Measurements from ENCODE around the gene CCDC85B.

CCDC85B gene

GRCh38 chr11:65869643-65870306 is 20.7 kb upstream of the CCDC85B start:
- no peak for DNase-seq (ENCODE audit: low read depth)

- no peak for DNase-seq (ENCODE audit: low read depth)
Observed at GRCh38 chr11:65870307-65870658, 20.2 kb upstream of the CCDC85B start.

GRCh38 chr11:65870706-65871681 is 19.5 kb upstream of the CCDC85B start:
- DNase-seq (ENCODE audit: low read depth) = no peak

GRCh38 chr11:65871811-65872548 is 18.5 kb upstream of the CCDC85B start:
- DNase-seq (ENCODE audit: low read depth) = no peak

GRCh38 chr11:65872586-65873317 is 17.7 kb upstream of the CCDC85B start, which contains the start of gene EFEMP2:
Gene EFEMP2 (minus strand): TSS chr11:65872800. CDS start chr11:65872354, 446 bp downstream.
- no peak for DNase-seq (ENCODE audit: low read depth)

- DNase-seq (ENCODE audit: low read depth) = peak; percentile 96
Observed at GRCh38 chr11:65873318-65874156, 16.9 kb upstream of the CCDC85B start.

- DNase-seq (ENCODE audit: low read depth) = no peak
Observed at GRCh38 chr11:65879617-65880016, 10.9 kb upstream of the CCDC85B start, which contains the start of gene CTSW. Gene CTSW (plus strand): TSS chr11:65879837. CDS start chr11:65879855, 18 bp downstream.

- no peak for DNase-seq (ENCODE audit: low read depth)
Observed at GRCh38 chr11:65880027-65880426, 10.4 kb upstream of the CCDC85B start.

GRCh38 chr11:65880844-65881421 is 9.5 kb upstream of the CCDC85B start:
- no peak for DNase-seq (ENCODE audit: low read depth)

GRCh38 chr11:65882120-65883057 is 8.1 kb upstream of the CCDC85B start:
- DNase-seq (ENCODE audit: low read depth) = no peak

- DNase-seq (ENCODE audit: low read depth) = no peak
Observed at GRCh38 chr11:65883058-65883761, 7.3 kb upstream of the CCDC85B start.

GRCh38 chr11:65883786-65884715 is 6.4 kb upstream of the CCDC85B start:
- DNase-seq (ENCODE audit: low read depth) = no peak

GRCh38 chr11:65884716-65885092 is 5.8 kb upstream of the CCDC85B start:
- peak; percentile 79 for DNase-seq (ENCODE audit: low read depth)

- DNase-seq (ENCODE audit: low read depth) = no peak
Observed at GRCh38 chr11:65885231-65885630, 5.2 kb upstream of the CCDC85B start.

GRCh38 chr11:65885808-65886536 is 4.5 kb upstream of the CCDC85B start:
- DNase-seq (ENCODE audit: low read depth) = no peak

- no peak for DNase-seq (ENCODE audit: low read depth)
Observed at GRCh38 chr11:65886826-65887722, 3.4 kb upstream of the CCDC85B start.

All from activated T-cell treated with anti-CD3 and anti-CD28 coated beads for 48 hours (primary cell).